Naive thymus-derived CD4-positive, alpha-beta T cell (primary cell): ENCODE results near the gene SCAP. TPM values are rescaled to one million over a fixed set of nuclear protein-coding genes. Genes with fewer than 3 reads are reported as not detected.
"Not testable (repeated sequence)": the region's sequence is repeated elsewhere in the genome, so short reads cannot be mapped to it uniquely, and the experiment has no call there.

Experiments
- ATAC-seq: fragments of 150-1000 bp; cut with Tn5 transposase; 2 replicates; pipeline ENCODE4 v1.10.0; 2021; ENCODE audit warnings: mild to moderate bottlenecking, moderate library complexity
- CTCF ChIA-PET: fragments of 350-600 bp; sonication (Branson Sonifier 250); formaldehyde crosslinking; loops from one replicate; lab custom pipeline; 2021; ENCODE audit warnings: antibody characterized with exemption; lab: Charles Lee
- POLR2A ChIA-PET: fragments of 350-600 bp; sonication (Branson Sonifier 250); formaldehyde crosslinking; loops from one replicate; lab custom pipeline; 2021; ENCODE audit warnings: antibody characterized with exemption, inconsistent platforms; lab: Charles Lee
- DNase-seq, 9 donors: peaks; one replicate each; pipeline versions ENCODE4 v3.0.0 to v3.0.0-alpha.2; 2020 to 2022; ENCODE audit warnings: mixed read lengths in 1 of 9
- H3K27ac ChIP-seq: one replicate; pipeline ENCODE4 v1.7.0; 2013; ENCODE audit warnings: mild to moderate bottlenecking, low read depth, low read length, moderate library complexity
- H3K27me3 ChIP-seq, 2 donors: one replicate each; pipeline ENCODE4 v1.7.0; 2013; ENCODE audit warnings: low read length in 2 of 2, mild to moderate bottlenecking in 2 of 2, moderate library complexity in 2 of 2; ENCODE audit not compliant: control insufficient read depth in 2 of 2, insufficient read depth in 2 of 2
- H3K36me3 ChIP-seq, 3 experiments: 1 replicate in 2 of 3; 2 replicates in 1 of 3; pipeline ENCODE4 v1.7.0; 2013; ENCODE audit warnings: low read length in 3 of 3, mild to moderate bottlenecking in 3 of 3, moderate library complexity in 1 of 3; ENCODE audit not compliant: insufficient read depth in 3 of 3, control insufficient read depth in 2 of 3
- H3K4me1 ChIP-seq, 2 donors: one replicate each; pipeline ENCODE4 v1.7.0; 2013; ENCODE audit warnings: low read length in 2 of 2, mild to moderate bottlenecking in 2 of 2, moderate library complexity in 1 of 2; ENCODE audit not compliant: control insufficient read depth in 2 of 2, insufficient read depth in 2 of 2
- H3K4me3 ChIP-seq: 2 replicates; pipeline ENCODE4 v1.7.0; 2013; ENCODE audit warnings: mild to moderate bottlenecking, low read length
- H3K9me3 ChIP-seq, 3 experiments: 1 replicate in 2 of 3; 2 replicates in 1 of 3; pipeline ENCODE4 v1.7.0; 2013; ENCODE audit warnings: low read length in 3 of 3; ENCODE audit not compliant: control insufficient read depth in 2 of 3
- H3K27ac Mint-ChIP-seq, 9 donors: one replicate each; pipeline ENCODE4 v1.8.0; 2020 to 2022; ENCODE audit warnings: mixed read lengths in 9 of 9, mild to moderate bottlenecking in 8 of 9, moderate library complexity in 5 of 9, inconsistent platforms in 2 of 9
- H3K27me3 Mint-ChIP-seq, 5 donors: one replicate each; pipeline ENCODE4 v1.8.0; 2021 to 2022; ENCODE audit warnings: mixed read lengths in 5 of 5, mild to moderate bottlenecking in 1 of 5
- H3K36me3 Mint-ChIP-seq, 5 donors: one replicate each; pipeline ENCODE4 v1.8.0; 2020 to 2022; ENCODE audit warnings: mixed read lengths in 5 of 5, mild to moderate bottlenecking in 3 of 5, inconsistent platforms in 1 of 5
- H3K4me1 Mint-ChIP-seq, 7 donors: one replicate each; pipeline ENCODE4 v1.8.0; 2020 to 2022; ENCODE audit warnings: mixed read lengths in 7 of 7, mild to moderate bottlenecking in 3 of 7, inconsistent platforms in 1 of 7
- H3K4me3 Mint-ChIP-seq, 10 donors: one replicate each; pipeline ENCODE4 v1.8.0; 2020 to 2022; ENCODE audit warnings: mild to moderate bottlenecking in 10 of 10, mixed read lengths in 10 of 10, moderate library complexity in 6 of 10, inconsistent platforms in 2 of 10
- H3K9me3 Mint-ChIP-seq, 11 donors: one replicate each; pipeline ENCODE4 v1.8.0; 2020 to 2022; ENCODE audit warnings: mixed read lengths in 11 of 11, mild to moderate bottlenecking in 4 of 11, inconsistent platforms in 1 of 11, moderate library complexity in 1 of 11
- intact Hi-C, 2 donors: fragments of 100-400 bp; cut with micrococcal nuclease; formaldehyde crosslinking; loops; one replicate each; pipeline ENCODE4 v1.15.1; 2023
- polyA plus RNA-seq, 2 donors: library from polyadenylated mRNA; unstranded; fragments of 300-500 nt; fragmentation: Illumina TruSeq; gene quantifications; one replicate each; pipeline ENCODE4 v1.2.3, GENCODE V29; 2021
- total RNA-seq, 6 experiments: library from RNA in 5 of 6; stranded (reverse) in 5 of 6; gene quantifications; 1 replicate in 5 of 6; 2 replicates in 1 of 6; pipeline ENCODE4 v1.2.3 and lab custom pipeline; 2021 to 2026

The SCAP gene
- total and polyA plus RNA-seq, 7 experiments from 2014 or later: 34.5 to 95.4 (median 90.2) TPM

GRCh38 chr3:47476644-47477199, 981 bp upstream of the SCAP start:
- H3K4me3 Mint-ChIP-seq: peak overlapping the region; percentile 87 to 98 (median 90)
- Histone ChIP-seq H3K36me3 (no peaks in the 10 kb centered on the region), H3K4me1 (peaks cover 19 to 20% of the 10 kb centered on the region in 2 donors), H3K9me3 (no peaks in the 10 kb centered on the region), H3K27me3 (no peaks in the 10 kb centered on the region), H3K4me3 (peak overlapping the region; percentile 69), H3K27ac (peak overlapping the region; percentile 90)
- no peaks in the 10 kb centered on the region for H3K27me3 Mint-ChIP-seq
- peaks cover 0 to 3% (median 0%) of the 10 kb centered on the region in 5 donors for H3K36me3 Mint-ChIP-seq
- peaks cover 20 to 47% (median 30%) of the 10 kb centered on the region in 7 donors for H3K4me1 Mint-ChIP-seq
- ATAC-seq: no peak
- no peak for DNase-seq
- ChIA-PET CTCF (interaction anchor here (1.0 to 3.6 kb wide), 2 partner anchors 36 to 55 kb away, joined by 3 to 38 read pairs; no protein-coding TSS in a partner anchor), POLR2A (interaction anchor here (1.4 to 2.9 kb wide), 6 partner anchors 9 to 348 kb away, joined by 3 to 21 read pairs (median 4); partner anchors contain the start of genes ELP6 and SMARCC1)
- H3K27ac Mint-ChIP-seq: peak overlapping the region; percentile 46 to 95 (median 88)
- no peaks in the 10 kb centered on the region for H3K9me3 Mint-ChIP-seq
- intact Hi-C loops: loop anchor here (1.0 to 10.0 kb wide), 7 partner anchors 36 to 769 kb away; partner anchors contain the start of genes DHX30 (in 1 of the 2) and SETD2 (in 1 of the 2)

- ChIA-PET CTCF (interaction anchor here (1.0 to 3.6 kb wide), 2 partner anchors 37 to 55 kb away, joined by 3 to 38 read pairs; no protein-coding TSS in a partner anchor), POLR2A (interaction anchor here (1.4 to 2.9 kb wide), 6 partner anchors 9 to 349 kb away, joined by 3 to 21 read pairs (median 4); partner anchors contain the start of genes ELP6 and SMARCC1)
- H3K4me1 Mint-ChIP-seq: peaks cover 20 to 49% (median 30%) of the 10 kb centered on the region in 7 donors
- DNase-seq (no peak), ATAC-seq (no peak)
- peaks cover 0 to 4% (median 0%) of the 10 kb centered on the region in 5 donors for H3K36me3 Mint-ChIP-seq
- Histone ChIP-seq H3K4me3 (peak overlapping the region; percentile 69), H3K27ac (peak overlapping the region; percentile 90), H3K27me3 (no peaks in the 10 kb centered on the region), H3K4me1 (peaks cover 19 to 20% of the 10 kb centered on the region in 2 donors), H3K9me3 (no peaks in the 10 kb centered on the region), H3K36me3 (no peaks in the 10 kb centered on the region)
- H3K9me3 Mint-ChIP-seq: no peaks in the 10 kb centered on the region
- peak overlapping the region; percentile 82 to 96 (median 90) for H3K27ac Mint-ChIP-seq
- H3K4me3 Mint-ChIP-seq: peak overlapping the region; percentile 87 to 98 (median 90)
- no peaks in the 10 kb centered on the region for H3K27me3 Mint-ChIP-seq
- intact Hi-C loops: loop anchor here (1.0 to 10.0 kb wide), 7 partner anchors 36 to 769 kb away; partner anchors contain the start of genes DHX30 (in 1 of the 2) and SETD2 (in 1 of the 2)
Measured at GRCh38 chr3:47476330-47476626, 537 bp upstream of the SCAP start.

- intact Hi-C loops: loop anchor here (1.0 to 10.0 kb wide), 13 partner anchors 9 to 768 kb away; partner anchors contain the start of genes ELP6 (in 2 of the 2), SETD2 (in 2 of the 2), SMARCC1 (in 2 of the 2) and CDC25A (in 1 of the 2)
- Histone ChIP-seq H3K27ac (peak overlapping the region; percentile 90), H3K27me3 (no peaks in the 10 kb centered on the region), H3K36me3 (no peaks in the 10 kb centered on the region), H3K9me3 (no peaks in the 10 kb centered on the region), H3K4me3 (peak overlapping the region; percentile 69), H3K4me1 (peaks cover 19 to 20% of the 10 kb centered on the region in 2 donors)
- peak in 4 of 9 donors; percentile 40 to 51 (median 44) for DNase-seq
- peaks cover 21 to 59% (median 39%) of the 10 kb centered on the region in 7 donors for H3K4me1 Mint-ChIP-seq
- H3K4me3 Mint-ChIP-seq: peak overlapping the region; percentile 88 to 98 (median 93)
- H3K9me3 Mint-ChIP-seq: no peaks in the 10 kb centered on the region
- peaks cover 0 to 8% (median 2%) of the 10 kb centered on the region in 5 donors for H3K36me3 Mint-ChIP-seq
- H3K27ac Mint-ChIP-seq: peak overlapping the region; percentile 70 to 95 (median 90)
- POLR2A ChIA-PET: interaction anchor here (0.7 to 2.9 kb wide), 8 partner anchors 9 to 1954 kb away, joined by 3 to 21 read pairs (median 3); partner anchors contain the start of genes ELP6 and NICN1
- no peaks in the 10 kb centered on the region for H3K27me3 Mint-ChIP-seq
- CTCF ChIA-PET: interaction anchor here (1.5 to 3.6 kb wide), 2 partner anchors 35 to 54 kb away, joined by 3 to 38 read pairs; no protein-coding TSS in a partner anchor
- ATAC-seq: no peak
Measured at GRCh38 chr3:47475029-47475569, 642 bp downstream of the SCAP start.

GRCh38 chr3:47473391-47473790, 2.4 kb downstream of the SCAP start:
- intact Hi-C loops: loop anchor here in 1 of 2 donors (10.0 kb wide), 1 partner anchor 309 kb away; the partner anchor contains the start of gene SETD2
- H3K36me3 Mint-ChIP-seq: peaks cover 0 to 20% (median 8%) of the 10 kb centered on the region in 5 donors
- no peak for DNase-seq
- Histone ChIP-seq H3K4me3 (no peak overlapping the region), H3K4me1 (peaks cover 19 to 20% of the 10 kb centered on the region in 2 donors), H3K36me3 (no peaks in the 10 kb centered on the region), H3K27me3 (no peaks in the 10 kb centered on the region), H3K27ac (no peak overlapping the region), H3K9me3 (no peaks in the 10 kb centered on the region)
- peaks cover 0 to 6% (median 0%) of the 10 kb centered on the region in 11 donors for H3K9me3 Mint-ChIP-seq
- H3K4me3 Mint-ChIP-seq: peak overlapping the region; percentile 41 to 98 (median 81)
- peaks cover 26 to 61% (median 45%) of the 10 kb centered on the region in 7 donors for H3K4me1 Mint-ChIP-seq
- H3K27ac Mint-ChIP-seq: peak overlapping the region in 7 of 9 donors; percentile 1 to 93 (median 62)
- ATAC-seq: no peak
- no peaks in the 10 kb centered on the region for H3K27me3 Mint-ChIP-seq
- ChIA-PET CTCF (no interaction called here), POLR2A (interaction anchor here (0.6 kb wide), 1 partner anchor 286 kb away, joined by 6 read pairs; no protein-coding TSS in a partner anchor)

GRCh38 chr3:47469616-47470015, 6.1 kb downstream of the SCAP start:
- Histone ChIP-seq H3K27me3 (no peaks in the 10 kb centered on the region), H3K4me3 (no peak overlapping the region), H3K27ac (no peak overlapping the region), H3K4me1 (peaks cover 3 to 10% of the 10 kb centered on the region in 2 donors), H3K36me3 (no peaks in the 10 kb centered on the region), H3K9me3 (no peaks in the 10 kb centered on the region)
- Mint-ChIP-seq H3K27me3 (no peaks in the 10 kb centered on the region), H3K9me3 (peaks cover 0 to 6% (median 0%) of the 10 kb centered on the region in 11 donors), H3K4me3 (no peak overlapping the region), H3K27ac (peak overlapping the region in 1 of 9 donors; percentile 28), H3K36me3 (peaks cover 5 to 35% (median 23%) of the 10 kb centered on the region in 5 donors), H3K4me1 (peaks cover 30 to 59% (median 39%) of the 10 kb centered on the region in 7 donors)
- ATAC-seq: no peak
- ChIA-PET POLR2A (no interaction called here), CTCF (no interaction called here)
- no peak for DNase-seq
- intact Hi-C loops: loop anchor here in 1 of 2 donors (10.0 kb wide), 1 partner anchor 305 kb away; the partner anchor contains the start of gene SETD2

- H3K27me3 ChIP-seq, ATAC-seq, H3K4me3 ChIP-seq, H3K9me3 Mint-ChIP-seq, DNase-seq, H3K27ac Mint-ChIP-seq, H3K27me3 Mint-ChIP-seq, H3K27ac ChIP-seq, H3K4me3 Mint-ChIP-seq, H3K9me3 ChIP-seq, POLR2A ChIA-PET, CTCF ChIA-PET, intact Hi-C loops, H3K4me1 ChIP-seq, H3K36me3 ChIP-seq: not testable (repeated sequence)
- Mint-ChIP-seq H3K4me1 (peaks cover 21 to 50% (median 37%) of the 10 kb centered on the region in 7 donors), H3K36me3 (peaks cover 5 to 37% (median 26%) of the 10 kb centered on the region in 5 donors)
Measured at GRCh38 chr3:47468315-47468714, 7.4 kb downstream of the SCAP start.
